HEK293 (cell line): ENCODE data around the gene PID1.

Experiments used
- CTCF ChIA-PET: fragments of 350-600 bp; formaldehyde crosslinking; extraction: SDS; loops from one replicate; lab custom pipeline; 2021; ENCODE audit warnings: antibody characterized with exemption; lab: Yijun Ruan, JAX
- POLR2A ChIA-PET: fragments of 300-600 bp; formaldehyde crosslinking; extraction: SDS; loops from one replicate; lab custom pipeline; 2020; ENCODE audit warnings: antibody characterized with exemption, inconsistent platforms; lab: Yijun Ruan, JAX
- H3K27ac ChIP-seq: fragments of 200-500 bp; sonication (Bioruptor generic); 2 replicates; pipeline ENCODE4 v1.5.1; 2014; ENCODE audit warnings: low read depth, low read length, control low read depth, inconsistent platforms; ENCODE audit errors: extremely low read depth
- H3K36me3 ChIP-seq, 2 experiments: fragments of 200-500 bp in 1 of 2; sonication (Bioruptor generic) in 1 of 2; 1 replicate in 1 of 2; 2 replicates in 1 of 2; pipeline ENCODE4 v1.5.1; 2014 to 2017; ENCODE audit warnings: inconsistent platforms in 2 of 2, low read length in 2 of 2; ENCODE audit not compliant: control insufficient read depth in 2 of 2, insufficient read depth in 1 of 2
- H3K4me1 ChIP-seq: fragments of 200-500 bp; sonication (Bioruptor generic); 2 replicates; pipeline ENCODE4 v1.5.1; 2014; ENCODE audit warnings: mild to moderate bottlenecking, low read length, inconsistent platforms; ENCODE audit not compliant: control insufficient read depth, insufficient read depth
- H3K4me3 ChIP-seq: 2 replicates; pipeline ENCODE4 v1.5.1; 2011; ENCODE audit warnings: low read depth, mild to moderate bottlenecking, control low read depth, low read length, moderate library complexity
- H3K9me3 ChIP-seq: fragments of 200-500 bp; sonication (Bioruptor generic); 2 replicates; pipeline ENCODE4 v1.5.1; 2014; ENCODE audit warnings: low read depth, low read length, inconsistent platforms; ENCODE audit not compliant: control insufficient read depth, insufficient read depth
- EGR2 ChIP-seq: fragments of 450-650 bp; formaldehyde crosslinking; IDR thresholded peaks from 2 replicates; pipeline ENCODE4 v1.5.1; 2016; ENCODE audit warnings: low read depth, missing biosample characterization, missing genetic modification characterization
- IKZF3 ChIP-seq: fragments of 450-650 bp; IDR thresholded peaks from 2 replicates; pipeline ENCODE4 v1.5.0; 2018; ENCODE audit warnings: missing biosample characterization, mild to moderate bottlenecking, missing genetic modification characterization, moderate library complexity
- KLF7 ChIP-seq: fragments of 450-650 bp; formaldehyde crosslinking; IDR thresholded peaks from 2 replicates; pipeline ENCODE4 v1.5.1; 2016; ENCODE audit warnings: missing biosample characterization, missing genetic modification characterization, borderline replicate concordance
- PBX3 ChIP-seq: sonication (generic); formaldehyde crosslinking; IDR thresholded peaks from 2 replicates; pipeline ENCODE4 v1.8.1; 2022; ENCODE audit warnings: mild to moderate bottlenecking, moderate library complexity, missing genetic modification reagents
- PRDM1 ChIP-seq: fragments of 450-650 bp; formaldehyde crosslinking; IDR thresholded peaks from 2 replicates; pipeline ENCODE4; 2016; ENCODE audit warnings: missing biosample characterization, missing genetic modification characterization
- TRIM28 ChIP-seq: IDR thresholded peaks from 2 replicates; pipeline ENCODE4 v1.6.1; 2011; ENCODE audit warnings: low read length, control low read depth, borderline replicate concordance
- ZNF10 ChIP-seq: fragments of 450-650 bp; formaldehyde crosslinking; IDR thresholded peaks from 2 replicates; pipeline ENCODE4 v1.5.1; 2017; ENCODE audit warnings: missing biosample characterization, missing genetic modification characterization
- ZNF112 ChIP-seq: fragments of 450-650 bp; formaldehyde crosslinking; IDR thresholded peaks from 2 replicates; pipeline ENCODE4 v1.5.0; 2017; ENCODE audit warnings: missing biosample characterization, missing genetic modification characterization
- ZNF121 ChIP-seq: fragments of 450-650 bp; formaldehyde crosslinking; IDR thresholded peaks from 2 replicates; pipeline ENCODE4 v1.5.1; 2016; ENCODE audit warnings: missing biosample characterization, missing genetic modification characterization
- ZNF169 ChIP-seq: fragments of 450-650 bp; formaldehyde crosslinking; IDR thresholded peaks from 2 replicates; pipeline ENCODE4 v1.5.1; 2016; ENCODE audit warnings: missing biosample characterization, missing genetic modification characterization
- ZNF174 ChIP-seq: fragments of 450-650 bp; formaldehyde crosslinking; IDR thresholded peaks from 2 replicates; pipeline ENCODE4 v1.5.0; 2017; ENCODE audit warnings: missing biosample characterization, mild to moderate bottlenecking, missing genetic modification characterization
- ZNF223 ChIP-seq: fragments of 450-650 bp; formaldehyde crosslinking; IDR thresholded peaks from 2 replicates; pipeline ENCODE4 v1.5.1; 2016; ENCODE audit warnings: missing biosample characterization, missing genetic modification characterization
- ZNF23 ChIP-seq: fragments of 450-650 bp; formaldehyde crosslinking; IDR thresholded peaks from 2 replicates; pipeline ENCODE4 v1.5.1; 2016; ENCODE audit warnings: missing biosample characterization, missing genetic modification characterization, borderline replicate concordance
- ZNF362 ChIP-seq: fragments of 450-650 bp; formaldehyde crosslinking; IDR thresholded peaks from 2 replicates; pipeline ENCODE4 v1.5.1; 2016; ENCODE audit warnings: missing biosample characterization, missing genetic modification characterization
- ZNF366 ChIP-seq: fragments of 450-650 bp; formaldehyde crosslinking; conservative IDR thresholded peaks from 2 replicates; pipeline ENCODE4 v1.5.1; 2016; ENCODE audit warnings: missing biosample characterization, missing genetic modification characterization
- ZNF391 ChIP-seq: fragments of 450-650 bp; formaldehyde crosslinking; IDR thresholded peaks from 2 replicates; pipeline ENCODE4 v1.5.1; 2016; ENCODE audit warnings: low read depth, missing biosample characterization, missing genetic modification characterization, borderline replicate concordance
- ZNF449 ChIP-seq: fragments of 450-650 bp; formaldehyde crosslinking; IDR thresholded peaks from 2 replicates; pipeline ENCODE4 v1.5.1; 2017; ENCODE audit warnings: missing biosample characterization, mild to moderate bottlenecking, missing genetic modification characterization, moderate library complexity
- ZNF514 ChIP-seq: fragments of 450-650 bp; formaldehyde crosslinking; IDR thresholded peaks from 2 replicates; pipeline ENCODE4 v1.5.1; 2016; ENCODE audit warnings: missing biosample characterization, missing genetic modification characterization
- ZNF585B ChIP-seq: fragments of 450-650 bp; formaldehyde crosslinking; IDR thresholded peaks from 2 replicates; pipeline ENCODE4 v1.5.1; 2016; ENCODE audit warnings: missing biosample characterization, missing genetic modification characterization
- ZNF600 ChIP-seq: fragments of 450-650 bp; formaldehyde crosslinking; IDR thresholded peaks from 2 replicates; pipeline ENCODE4 v1.5.1; 2016; ENCODE audit warnings: missing biosample characterization, missing genetic modification characterization
- ZNF701 ChIP-seq: fragments of 450-650 bp; formaldehyde crosslinking; IDR thresholded peaks from 2 replicates; pipeline ENCODE4 v1.5.1; 2016; ENCODE audit warnings: missing biosample characterization, missing genetic modification characterization
- ZSCAN30 ChIP-seq: fragments of 450-650 bp; IDR thresholded peaks from 2 replicates; pipeline ENCODE4 v1.5.1; 2018; ENCODE audit warnings: missing biosample characterization, mild to moderate bottlenecking, missing genetic modification characterization, moderate library complexity
- TF ChIP-seq, protein P1 (sequence below): fragments of 450-650 bp; formaldehyde crosslinking; IDR thresholded peaks from 2 replicates; pipeline ENCODE4 v1.5.1; 2016; ENCODE audit warnings: missing biosample characterization, missing genetic modification characterization
- TF ChIP-seq, protein P2 (sequence below): fragments of 450-650 bp; formaldehyde crosslinking; IDR thresholded peaks from 2 replicates; pipeline ENCODE4 v1.5.1; 2016; ENCODE audit warnings: missing biosample characterization, missing genetic modification characterization
- TF ChIP-seq, protein P3 (sequence below): fragments of 450-650 bp; formaldehyde crosslinking; IDR thresholded peaks from 2 replicates; pipeline ENCODE4 v1.5.1; 2016; ENCODE audit warnings: missing biosample characterization, missing genetic modification characterization, low read depth

Gene PID1

GRCh38 chr2:229265727-229266126 is 5.4 kb downstream of the PID1 start:
- ChIA-PET POLR2A (no interaction called here), CTCF (no interaction called here)
- no peak for TF ChIP-seq ZNF600
- TF ChIP-seq ZSCAN30 (tag by site-specific recombination) = no peak
- TF ChIP-seq ZNF112 (tag by site-specific recombination) = no peak
- no peak for TF ChIP-seq PRDM1 (tag by site-specific recombination)
- no peak for TF ChIP-seq ZNF391 (tag by site-specific recombination)
- no peak for TF ChIP-seq ZNF366
- no peak for TF ChIP-seq ZNF223
- no peak for TF ChIP-seq ZNF362
- TF ChIP-seq TRIM28 = no peak
- TF ChIP-seq ZNF121 = no peak
- TF ChIP-seq ZNF10 (tag by site-specific recombination) = no peak
- Histone ChIP-seq H3K9me3 (no peaks in the 10 kb centered on the region), H3K27ac (no peak overlapping the region), H3K4me1 (no peaks in the 10 kb centered on the region), H3K4me3 (no peak overlapping the region), H3K36me3 (no peaks in the 10 kb centered on the region)

- Histone ChIP-seq H3K27ac (no peak overlapping the region), H3K4me1 (no peaks in the 10 kb centered on the region), H3K4me3 (no peak overlapping the region), H3K36me3 (no peaks in the 10 kb centered on the region), H3K9me3 (no peaks in the 10 kb centered on the region)
- ChIA-PET POLR2A (no interaction called here), CTCF (interaction anchor here (1.0 kb wide), 1 partner anchor 12 kb away, joined by 7 read pairs; no protein-coding TSS in a partner anchor)
- TF ChIP-seq, protein P1, sequence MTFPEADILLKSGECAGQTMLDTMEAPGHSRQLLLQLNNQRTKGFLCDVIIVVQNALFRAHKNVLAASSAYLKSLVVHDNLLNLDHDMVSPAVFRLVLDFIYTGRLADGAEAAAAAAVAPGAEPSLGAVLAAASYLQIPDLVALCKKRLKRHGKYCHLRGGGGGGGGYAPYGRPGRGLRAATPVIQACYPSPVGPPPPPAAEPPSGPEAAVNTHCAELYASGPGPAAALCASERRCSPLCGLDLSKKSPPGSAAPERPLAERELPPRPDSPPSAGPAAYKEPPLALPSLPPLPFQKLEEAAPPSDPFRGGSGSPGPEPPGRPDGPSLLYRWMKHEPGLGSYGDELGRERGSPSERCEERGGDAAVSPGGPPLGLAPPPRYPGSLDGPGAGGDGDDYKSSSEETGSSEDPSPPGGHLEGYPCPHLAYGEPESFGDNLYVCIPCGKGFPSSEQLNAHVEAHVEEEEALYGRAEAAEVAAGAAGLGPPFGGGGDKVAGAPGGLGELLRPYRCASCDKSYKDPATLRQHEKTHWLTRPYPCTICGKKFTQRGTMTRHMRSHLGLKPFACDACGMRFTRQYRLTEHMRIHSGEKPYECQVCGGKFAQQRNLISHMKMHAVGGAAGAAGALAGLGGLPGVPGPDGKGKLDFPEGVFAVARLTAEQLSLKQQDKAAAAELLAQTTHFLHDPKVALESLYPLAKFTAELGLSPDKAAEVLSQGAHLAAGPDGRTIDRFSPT (tag by site-specific recombination) = no peak
- TF ChIP-seq ZNF585B (tag by site-specific recombination) = no peak
These were observed 9.5 kb downstream of the PID1 start for GRCh38 chr2:229261599-229261998.

GRCh38 chr2:229261076-229261475 is 10.0 kb downstream of the PID1 start:
- no peak overlapping the region for H3K4me3 ChIP-seq
- CTCF ChIA-PET = interaction anchor here (1.0 kb wide), 1 partner anchor 12 kb away, joined by 7 read pairs; no protein-coding TSS in a partner anchor
- no peaks in the 10 kb centered on the region for H3K36me3 ChIP-seq
- no peaks in the 10 kb centered on the region for H3K9me3 ChIP-seq
- H3K27ac ChIP-seq = no peak overlapping the region
- POLR2A ChIA-PET = no interaction called here
- no peaks in the 10 kb centered on the region for H3K4me1 ChIP-seq
- TF ChIP-seq ZNF174 (tag by site-specific recombination) (no peak), KLF7 (tag by site-specific recombination) (no peak), ZNF701 (tag by site-specific recombination) (no peak), PBX3 (CRISPR knock-in tag) (no peak), ZNF449 (no peak), ZNF169 (tag by site-specific recombination) (no peak), IKZF3 (tag by site-specific recombination) (no peak), ZNF23 (tag by site-specific recombination) (no peak), PRDM1 (tag by site-specific recombination) (no peak), ZNF514 (tag by site-specific recombination) (no peak), EGR2 (tag by site-specific recombination) (no peak)
- TF ChIP-seq, protein P2, sequence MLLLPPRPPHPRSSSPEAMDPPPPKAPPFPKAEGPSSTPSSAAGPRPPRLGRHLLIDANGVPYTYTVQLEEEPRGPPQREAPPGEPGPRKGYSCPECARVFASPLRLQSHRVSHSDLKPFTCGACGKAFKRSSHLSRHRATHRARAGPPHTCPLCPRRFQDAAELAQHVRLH = no peak
- TF ChIP-seq, protein P3, sequence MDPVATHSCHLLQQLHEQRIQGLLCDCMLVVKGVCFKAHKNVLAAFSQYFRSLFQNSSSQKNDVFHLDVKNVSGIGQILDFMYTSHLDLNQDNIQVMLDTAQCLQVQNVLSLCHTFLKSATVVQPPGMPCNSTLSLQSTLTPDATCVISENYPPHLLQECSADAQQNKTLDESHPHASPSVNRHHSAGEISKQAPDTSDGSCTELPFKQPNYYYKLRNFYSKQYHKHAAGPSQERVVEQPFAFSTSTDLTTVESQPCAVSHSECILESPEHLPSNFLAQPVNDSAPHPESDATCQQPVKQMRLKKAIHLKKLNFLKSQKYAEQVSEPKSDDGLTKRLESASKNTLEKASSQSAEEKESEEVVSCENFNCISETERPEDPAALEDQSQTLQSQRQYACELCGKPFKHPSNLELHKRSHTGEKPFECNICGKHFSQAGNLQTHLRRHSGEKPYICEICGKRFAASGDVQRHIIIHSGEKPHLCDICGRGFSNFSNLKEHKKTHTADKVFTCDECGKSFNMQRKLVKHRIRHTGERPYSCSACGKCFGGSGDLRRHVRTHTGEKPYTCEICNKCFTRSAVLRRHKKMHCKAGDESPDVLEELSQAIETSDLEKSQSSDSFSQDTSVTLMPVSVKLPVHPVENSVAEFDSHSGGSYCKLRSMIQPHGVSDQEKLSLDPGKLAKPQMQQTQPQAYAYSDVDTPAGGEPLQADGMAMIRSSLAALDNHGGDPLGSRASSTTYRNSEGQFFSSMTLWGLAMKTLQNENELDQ (tag by site-specific recombination) = no peak
